Adipose tissue (tissue), 3 donors: ENCODE data around the gene C3. TPM values are rescaled to one million over a fixed set of nuclear protein-coding genes. Genes with fewer than 3 reads are reported as not detected.
"Not testable (repeated sequence)": the region's sequence is repeated elsewhere in the genome, so short reads cannot be mapped to it uniquely, and the experiment has no call there.

Source experiments
- H3K27ac ChIP-seq: one replicate; pipeline ENCODE4 v1.5.1; 2013; ENCODE audit warnings: low read depth, low read length
- WGBS, 3 donors: extraction: QIAGEN DNeasy Blood & Tissue Kit; methylation state at CpG; one replicate each; pipeline ENCODE4 v1.1.7; 2013; 5-methylcytosine and 5-hydroxymethylcytosine counted together
- polyA plus RNA-seq, 3 donors: library from polyadenylated mRNA; stranded (reverse); fragments of 200-250 nt; gene quantifications; one replicate each; pipeline ENCODE4 v1.2.3, GENCODE V29; 2013
- donor health status: healthy with polysubstance abuse.
- donor health status: Bipolar disorder and iron deficiency.
- donor health status: healthy.

C3 gene
- polyA plus RNA-seq, 3 donors, result 538 to 982 (median 581) TPM

DNA sequence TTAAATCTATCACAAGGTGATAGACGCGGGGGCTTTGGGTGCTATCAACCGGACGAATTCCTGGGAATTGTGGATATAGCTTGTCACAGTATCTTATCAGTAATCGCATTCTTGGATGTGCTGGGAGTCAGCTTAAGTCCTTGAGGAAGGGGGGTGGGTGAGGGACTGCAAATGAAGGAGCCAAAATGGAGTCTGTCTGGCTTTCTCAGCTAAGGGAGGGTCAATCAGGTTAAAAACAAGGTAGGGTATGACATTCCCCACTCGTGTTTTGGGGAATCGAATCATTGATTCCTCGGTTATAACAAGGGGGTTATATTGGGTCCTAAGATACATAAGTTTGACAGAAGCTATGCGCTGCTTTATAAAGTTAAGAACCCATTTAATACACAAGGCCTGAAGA is 64.1 kb downstream of the C3 start:
- WGBS, 3 donors, result 46 to 71% (median 67%) methylated on average over 9 of the region's 9 CpGs

DNA sequence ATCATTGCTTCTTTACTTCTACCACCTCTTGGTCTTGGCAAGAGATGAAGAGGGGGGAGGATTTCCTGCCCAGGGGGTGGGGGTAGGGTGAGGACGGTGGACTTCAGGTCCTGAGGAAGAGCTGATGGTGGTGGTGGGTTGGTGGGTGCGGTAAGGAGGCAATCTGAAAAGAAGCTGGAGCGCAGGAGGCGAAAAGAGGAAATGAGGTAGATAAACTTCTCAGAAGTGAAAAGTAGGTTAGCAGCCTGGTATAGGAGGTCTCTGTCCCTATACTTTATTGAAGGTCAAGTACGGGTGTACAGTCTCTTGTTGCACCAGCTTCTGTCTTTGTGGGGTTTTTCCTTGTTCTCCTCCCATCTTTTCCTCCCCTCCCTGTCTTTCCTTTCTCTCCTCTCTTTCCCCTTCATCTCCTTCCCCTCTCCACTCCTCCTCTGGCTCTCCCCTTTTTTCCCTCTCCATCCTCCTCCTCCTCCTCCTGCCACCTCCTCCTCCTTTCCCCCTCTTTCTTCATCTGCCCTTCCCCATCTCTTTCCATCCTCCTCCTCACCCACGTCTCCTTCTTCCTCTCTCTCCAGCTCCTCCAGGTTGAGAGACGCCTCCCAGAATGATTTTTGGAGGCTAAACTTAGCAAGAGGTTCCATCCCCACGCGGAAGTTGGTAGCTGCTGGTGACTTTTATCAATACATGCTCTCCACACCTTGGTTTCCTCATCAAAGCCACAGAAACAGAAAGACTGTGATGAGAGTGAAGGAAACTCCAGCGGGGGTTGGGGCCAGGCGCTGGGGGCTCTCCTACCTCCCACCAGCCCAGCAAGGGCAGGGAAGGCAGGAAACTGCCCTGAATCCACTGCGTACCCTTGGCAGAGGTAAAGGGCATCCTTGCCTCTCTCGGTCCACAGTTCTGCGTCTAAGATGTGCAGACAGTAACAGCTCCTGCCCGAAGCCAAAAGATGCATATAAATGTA is 65.8 kb downstream of the C3 start:
- no peak overlapping the region for H3K27ac ChIP-seq
- WGBS, 3 donors, result 44 to 67% (median 49%) methylated on average over 15 of the region's 15 CpGs

More for the DNA sequence above, 64.1 kb downstream of the C3 start:
- H3K27ac ChIP-seq, result not testable (repeated sequence)

GRCh38 chr19:6652805-6653094 is 67.7 kb downstream of the C3 start:
- no peak overlapping the region for H3K27ac ChIP-seq
- WGBS, 3 donors, result 48 to 61% (median 59%) methylated on average over 1 of the region's 1 CpG

GRCh38 chr19:6651965-6652804 is 68.3 kb downstream of the C3 start:
- 62 to 81% (median 67%) methylated on average over 6 of the region's 6 CpGs for WGBS, 3 donors
- no peak overlapping the region for H3K27ac ChIP-seq

GRCh38 chr19:6649185-6649584 is 71.3 kb downstream of the C3 start:
- no peak overlapping the region for H3K27ac ChIP-seq
- WGBS, 3 donors, result 37 to 57% (median 40%) methylated on average over 2 of the region's 2 CpGs

DNA sequence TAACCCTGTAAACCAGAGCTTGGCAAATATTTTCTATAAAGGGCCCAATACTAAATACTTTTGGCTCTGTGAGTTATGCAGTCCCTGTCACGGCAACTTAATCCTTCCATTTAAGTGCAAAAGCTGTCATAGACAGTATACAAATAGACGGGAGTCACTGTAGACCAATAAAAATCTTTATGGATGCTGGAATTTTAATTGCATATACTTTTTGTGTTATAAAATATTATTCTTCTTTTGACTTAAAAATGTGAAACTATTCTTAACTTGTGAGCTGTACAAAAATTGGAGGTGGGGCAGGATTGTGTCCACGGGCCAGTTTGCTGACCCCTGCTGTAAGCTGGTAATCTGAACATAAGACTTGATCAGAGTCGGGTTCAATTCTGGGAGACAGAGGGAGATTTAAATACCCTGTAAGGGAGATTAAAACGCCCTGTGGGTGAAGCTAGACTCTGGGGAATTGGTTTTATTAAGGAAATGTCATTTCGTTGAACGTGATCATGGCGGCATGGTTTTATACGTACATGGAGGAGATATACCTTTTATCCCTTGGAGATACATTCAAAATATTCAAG is 72.2 kb downstream of the C3 start:
- H3K27ac ChIP-seq, result no peak overlapping the region
- WGBS, 3 donors, result 85 to 87% (median 85%) methylated on average over 9 of the region's 9 CpGs

- WGBS, 3 donors, result 83 to 93% (median 83%) methylated on average over 5 of the region's 5 CpGs
- no peak overlapping the region for H3K27ac ChIP-seq
These were observed 75.7 kb downstream of the C3 start for GRCh38 chr19:6644796-6645195.

GRCh38 chr19:6640333-6640732 is 80.1 kb downstream of the C3 start:
- WGBS, 3 donors, result 79 to 85% (median 82%) methylated on average over 9 of the region's 9 CpGs
- H3K27ac ChIP-seq, result not testable (repeated sequence)

DNA sequence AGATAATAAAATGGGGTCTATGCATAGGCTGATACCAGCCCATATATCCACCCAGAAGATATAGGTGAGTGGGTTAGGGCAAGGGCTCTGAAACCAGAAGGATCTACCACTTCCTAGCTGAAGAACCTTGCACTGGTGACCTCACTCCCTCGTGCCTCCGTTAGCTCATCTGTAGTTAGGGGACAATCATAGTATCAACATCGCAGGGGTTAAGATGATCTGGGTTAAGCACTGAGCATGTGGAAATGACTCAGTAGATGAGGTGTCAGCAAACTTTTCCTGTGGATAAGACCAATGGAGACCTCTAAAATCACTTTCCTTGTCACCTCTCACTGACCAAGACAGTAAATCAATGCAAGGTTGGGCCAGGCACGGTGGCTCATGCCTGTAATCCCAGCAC is 81.0 kb downstream of the C3 start:
- no peak overlapping the region for H3K27ac ChIP-seq
- WGBS, 3 donors, result 58 to 66% (median 63%) methylated on average over 4 of the region's 4 CpGs

- 74 to 79% (median 77%) methylated on average over 4 of the region's 4 CpGs for WGBS, 3 donors
- not testable (repeated sequence) for H3K27ac ChIP-seq
These were observed 87.0 kb downstream of the C3 start for GRCh38 chr19:6633456-6633813.

DNA sequence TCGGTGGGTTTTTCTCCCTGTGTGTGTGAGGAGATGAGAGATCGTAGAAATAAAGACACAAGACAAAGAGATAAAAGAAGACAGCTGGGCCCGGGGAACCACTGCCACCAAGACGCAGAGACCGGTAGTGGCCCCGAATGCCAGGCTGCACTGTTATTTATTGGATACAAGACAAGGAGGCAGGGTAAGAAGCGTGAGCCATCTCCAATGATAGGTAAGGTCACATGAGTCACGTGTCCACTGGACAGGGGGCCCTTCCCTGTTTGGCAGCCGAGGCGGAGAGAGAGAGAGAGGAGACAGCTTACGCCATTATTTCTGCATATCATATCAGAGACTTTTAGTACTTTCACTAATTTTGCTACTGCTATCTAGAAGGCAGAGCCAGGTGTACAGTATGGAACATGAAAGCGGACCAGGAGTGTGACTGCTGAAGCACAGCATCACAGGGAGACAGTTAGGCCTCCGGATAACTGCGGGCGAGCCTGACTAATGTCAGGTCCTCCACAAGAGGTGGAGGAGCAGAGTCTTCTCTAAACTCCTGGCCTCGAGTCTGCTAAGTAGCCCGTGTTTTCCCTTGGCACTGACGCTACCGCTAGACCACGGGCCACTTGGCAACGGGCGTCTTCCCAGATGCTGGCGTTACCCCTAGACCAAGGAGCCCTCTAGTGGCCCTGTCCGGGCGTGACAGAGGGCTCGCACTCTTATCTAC is 87.5 kb downstream of the C3 start:
- not testable (repeated sequence) for H3K27ac ChIP-seq
- WGBS, 3 donors, result 50 to 51% (median 51%) methylated on average over 26 of the region's 26 CpGs

- WGBS, 3 donors, result 42 to 43% (median 43%) methylated on average over 12 of the region's 12 CpGs
- H3K27ac ChIP-seq, result no peak overlapping the region
These were observed 88.3 kb downstream of the C3 start for GRCh38 chr19:6632002-6632621.

Other genes with a start within 250 kb of the C3 start
- gene DENND1C, start 238.9 kb downstream of the C3 start, polyA plus RNA-seq, result 1 to 10 TPM; 1.5 to 2.7 (median 2.1) TPM
- gene TUBB4A, start 218.3 kb downstream of the C3 start, polyA plus RNA-seq, result 1 to 10 TPM in 1 of 3 donors, under 1 TPM in 2; 0.18 to 2.0 (median 0.68) TPM
- 1 to 10 TPM in 1 of 3 donors, under 1 TPM in 2; 0.09 to 1.5 (median 0.83) TPM for gene TNFSF9, start 189.6 kb downstream of the C3 start, polyA plus RNA-seq
- gene CD70, start 129.5 kb downstream of the C3 start, polyA plus RNA-seq, result 1 to 10 TPM in 1 of 3 donors, under 1 TPM in 1, not detected in 1; 0.22 to 1.0 TPM
- 10 to 100 TPM in 1 of 3 donors, 1 to 10 TPM in 2; 2.1 to 12.6 (median 4.4) TPM for gene TNFSF14, start 50.5 kb downstream of the C3 start, polyA plus RNA-seq
- gene GPR108, start 16.9 kb upstream of the C3 start, polyA plus RNA-seq, result 10 to 100 TPM; 52.4 to 76.6 (median 66.4) TPM
- gene TRIP10, start 19.0 kb upstream of the C3 start, polyA plus RNA-seq, result 100 to 1,000 TPM in 2 of 3 donors, 10 to 100 TPM in 1; 28.6 to 149 (median 112) TPM
- 10 to 100 TPM in 1 of 3 donors, 1 to 10 TPM in 1, under 1 TPM in 1; 0.45 to 14.4 (median 2.1) TPM for gene SH2D3A, start 46.8 kb upstream of the C3 start, polyA plus RNA-seq
- gene VAV1, start 52.1 kb upstream of the C3 start, polyA plus RNA-seq, result 1 to 10 TPM; 1.2 to 6.3 (median 6.0) TPM
- gene ADGRE1, start 166.9 kb upstream of the C3 start, polyA plus RNA-seq, result 1 to 10 TPM in 1 of 3 donors, under 1 TPM in 2; 0.11 to 1.4 (median 0.13) TPM